ENCODE measurements around the gene BMP7. TPM values are rescaled to one million over a fixed set of nuclear protein-coding genes. Genes with fewer than 3 reads are reported as not detected.

Gene BMP7
- total and polyA plus RNA-seq, 2 experiments from 2014 or later, result 15.9 to 22.8 TPM

GRCh38 chr20:57131077-57131476, 135.4 kb downstream of the BMP7 start:
- Mint-ChIP-seq H3K27ac (no peak overlapping the region), H3K9me3 (peaks cover 2% of the 10 kb centered on the region; the same call in 2 of the 3 replicates), H3K4me3 (no peak overlapping the region), H3K27me3 (ENCODE audit: insufficient read depth, low read depth, poor library complexity) (peaks cover 12% of the 10 kb centered on the region), H3K4me1 (peaks cover 10% of the 10 kb centered on the region), H3K36me3 (ENCODE audit: low read depth) (no peaks in the 10 kb centered on the region)
- H3F3A ChIP-seq (replicated peaks; ENCODE audit: low read depth), result no peaks in the 10 kb centered on the region
- H3K36me3 ChIP-seq (ENCODE audit: insufficient read depth), result no peaks in the 10 kb centered on the region
- no peak overlapping the region for H3K4me3 ChIP-seq
- DNase-seq (ENCODE audit: low spot score), result no peak
- no peak overlapping the region for H2AFZ ChIP-seq
- H3K79me2 ChIP-seq (replicated peaks; ENCODE audit: insufficient read depth), result no peaks in the 10 kb centered on the region
- no peak overlapping the region for H3K4me2 ChIP-seq
- no peaks in the 10 kb centered on the region for H4K20me1 ChIP-seq (replicated peaks; ENCODE audit: insufficient read depth)
- no peaks in the 10 kb centered on the region for H3K27me3 ChIP-seq (ENCODE audit: insufficient read depth)
- TF ChIP-seq STAT1 (IDR thresholded peaks at IDR 0.05; ENCODE audit: unreplicated experiment) (no peak), ZNF331 (CRISPR knock-in tag; IDR thresholded peaks at IDR 0.05; ENCODE audit: low read depth) (no peak), EZH2 (IDR thresholded peaks at IDR 0.05; ENCODE audit: low read depth, unreplicated experiment) (no peak), CREB1 (CRISPR knock-in tag; IDR thresholded peaks at IDR 0.05; ENCODE audit: low read depth) (no peak), NANOG (IDR thresholded peaks at IDR 0.05; ENCODE audit: borderline replicate concordance) (no peak), CTCF (conservative IDR thresholded peaks at IDR 0.05; ENCODE audit: low read depth in 2 of 2) (no peak), JUNB (IDR thresholded peaks at IDR 0.05; ENCODE audit: unreplicated experiment) (no peak), EZH2phosphoT487 (IDR thresholded peaks at IDR 0.05; ENCODE audit: unreplicated experiment) (no peak), ETS1 (IDR thresholded peaks at IDR 0.05) (no peak), ZNF114 (CRISPR knock-in tag; IDR thresholded peaks at IDR 0.05) (no peak), POLR2AphosphoS5 (IDR thresholded peaks at IDR 0.05; ENCODE audit: low read depth) (no peak)
- TF ChIP-seq, protein P1, sequence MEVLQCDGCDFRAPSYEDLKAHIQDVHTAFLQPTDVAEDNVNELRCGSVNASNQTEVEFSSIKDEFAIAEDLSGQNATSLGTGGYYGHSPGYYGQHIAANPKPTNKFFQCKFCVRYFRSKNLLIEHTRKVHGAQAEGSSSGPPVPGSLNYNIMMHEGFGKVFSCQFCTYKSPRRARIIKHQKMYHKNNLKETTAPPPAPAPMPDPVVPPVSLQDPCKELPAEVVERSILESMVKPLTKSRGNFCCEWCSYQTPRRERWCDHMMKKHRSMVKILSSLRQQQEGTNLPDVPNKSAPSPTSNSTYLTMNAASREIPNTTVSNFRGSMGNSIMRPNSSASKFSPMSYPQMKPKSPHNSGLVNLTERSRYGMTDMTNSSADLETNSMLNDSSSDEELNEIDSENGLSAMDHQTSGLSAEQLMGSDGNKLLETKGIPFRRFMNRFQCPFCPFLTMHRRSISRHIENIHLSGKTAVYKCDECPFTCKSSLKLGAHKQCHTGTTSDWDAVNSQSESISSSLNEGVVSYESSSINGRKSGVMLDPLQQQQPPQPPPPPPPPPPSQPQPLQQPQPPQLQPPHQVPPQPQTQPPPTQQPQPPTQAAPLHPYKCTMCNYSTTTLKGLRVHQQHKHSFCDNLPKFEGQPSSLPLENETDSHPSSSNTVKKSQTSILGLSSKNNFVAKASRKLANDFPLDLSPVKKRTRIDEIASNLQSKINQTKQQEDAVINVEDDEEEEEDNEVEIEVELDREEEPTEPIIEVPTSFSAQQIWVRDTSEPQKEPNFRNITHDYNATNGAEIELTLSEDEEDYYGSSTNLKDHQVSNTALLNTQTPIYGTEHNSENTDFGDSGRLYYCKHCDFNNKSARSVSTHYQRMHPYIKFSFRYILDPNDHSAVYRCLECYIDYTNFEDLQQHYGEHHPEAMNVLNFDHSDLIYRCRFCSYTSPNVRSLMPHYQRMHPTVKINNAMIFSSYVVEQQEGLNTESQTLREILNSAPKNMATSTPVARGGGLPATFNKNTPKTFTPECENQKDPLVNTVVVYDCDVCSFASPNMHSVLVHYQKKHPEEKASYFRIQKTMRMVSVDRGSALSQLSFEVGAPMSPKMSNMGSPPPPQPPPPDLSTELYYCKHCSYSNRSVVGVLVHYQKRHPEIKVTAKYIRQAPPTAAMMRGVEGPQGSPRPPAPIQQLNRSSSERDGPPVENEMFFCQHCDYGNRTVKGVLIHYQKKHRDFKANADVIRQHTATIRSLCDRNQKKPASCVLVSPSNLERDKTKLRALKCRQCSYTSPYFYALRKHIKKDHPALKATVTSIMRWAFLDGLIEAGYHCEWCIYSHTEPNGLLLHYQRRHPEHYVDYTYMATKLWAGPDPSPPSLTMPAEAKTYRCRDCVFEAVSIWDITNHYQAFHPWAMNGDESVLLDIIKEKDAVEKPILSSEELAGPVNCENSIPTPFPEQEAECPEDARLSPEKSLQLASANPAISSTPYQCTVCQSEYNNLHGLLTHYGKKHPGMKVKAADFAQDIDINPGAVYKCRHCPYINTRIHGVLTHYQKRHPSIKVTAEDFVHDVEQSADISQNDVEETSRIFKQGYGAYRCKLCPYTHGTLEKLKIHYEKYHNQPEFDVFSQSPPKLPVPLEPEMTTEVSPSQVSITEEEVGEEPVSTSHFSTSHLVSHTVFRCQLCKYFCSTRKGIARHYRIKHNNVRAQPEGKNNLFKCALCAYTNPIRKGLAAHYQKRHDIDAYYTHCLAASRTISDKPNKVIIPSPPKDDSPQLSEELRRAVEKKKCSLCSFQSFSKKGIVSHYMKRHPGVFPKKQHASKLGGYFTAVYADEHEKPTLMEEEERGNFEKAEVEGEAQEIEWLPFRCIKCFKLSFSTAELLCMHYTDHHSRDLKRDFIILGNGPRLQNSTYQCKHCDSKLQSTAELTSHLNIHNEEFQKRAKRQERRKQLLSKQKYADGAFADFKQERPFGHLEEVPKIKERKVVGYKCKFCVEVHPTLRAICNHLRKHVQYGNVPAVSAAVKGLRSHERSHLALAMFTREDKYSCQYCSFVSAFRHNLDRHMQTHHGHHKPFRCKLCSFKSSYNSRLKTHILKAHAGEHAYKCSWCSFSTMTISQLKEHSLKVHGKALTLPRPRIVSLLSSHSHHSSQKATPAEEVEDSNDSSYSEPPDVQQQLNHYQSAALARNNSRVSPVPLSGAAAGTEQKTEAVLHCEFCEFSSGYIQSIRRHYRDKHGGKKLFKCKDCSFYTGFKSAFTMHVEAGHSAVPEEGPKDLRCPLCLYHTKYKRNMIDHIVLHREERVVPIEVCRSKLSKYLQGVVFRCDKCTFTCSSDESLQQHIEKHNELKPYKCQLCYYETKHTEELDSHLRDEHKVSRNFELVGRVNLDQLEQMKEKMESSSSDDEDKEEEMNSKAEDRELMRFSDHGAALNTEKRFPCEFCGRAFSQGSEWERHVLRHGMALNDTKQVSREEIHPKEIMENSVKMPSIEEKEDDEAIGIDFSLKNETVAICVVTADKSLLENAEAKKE (CRISPR knock-in tag; IDR thresholded peaks at IDR 0.05), result no peak
- TF ChIP-seq, protein P2, sequence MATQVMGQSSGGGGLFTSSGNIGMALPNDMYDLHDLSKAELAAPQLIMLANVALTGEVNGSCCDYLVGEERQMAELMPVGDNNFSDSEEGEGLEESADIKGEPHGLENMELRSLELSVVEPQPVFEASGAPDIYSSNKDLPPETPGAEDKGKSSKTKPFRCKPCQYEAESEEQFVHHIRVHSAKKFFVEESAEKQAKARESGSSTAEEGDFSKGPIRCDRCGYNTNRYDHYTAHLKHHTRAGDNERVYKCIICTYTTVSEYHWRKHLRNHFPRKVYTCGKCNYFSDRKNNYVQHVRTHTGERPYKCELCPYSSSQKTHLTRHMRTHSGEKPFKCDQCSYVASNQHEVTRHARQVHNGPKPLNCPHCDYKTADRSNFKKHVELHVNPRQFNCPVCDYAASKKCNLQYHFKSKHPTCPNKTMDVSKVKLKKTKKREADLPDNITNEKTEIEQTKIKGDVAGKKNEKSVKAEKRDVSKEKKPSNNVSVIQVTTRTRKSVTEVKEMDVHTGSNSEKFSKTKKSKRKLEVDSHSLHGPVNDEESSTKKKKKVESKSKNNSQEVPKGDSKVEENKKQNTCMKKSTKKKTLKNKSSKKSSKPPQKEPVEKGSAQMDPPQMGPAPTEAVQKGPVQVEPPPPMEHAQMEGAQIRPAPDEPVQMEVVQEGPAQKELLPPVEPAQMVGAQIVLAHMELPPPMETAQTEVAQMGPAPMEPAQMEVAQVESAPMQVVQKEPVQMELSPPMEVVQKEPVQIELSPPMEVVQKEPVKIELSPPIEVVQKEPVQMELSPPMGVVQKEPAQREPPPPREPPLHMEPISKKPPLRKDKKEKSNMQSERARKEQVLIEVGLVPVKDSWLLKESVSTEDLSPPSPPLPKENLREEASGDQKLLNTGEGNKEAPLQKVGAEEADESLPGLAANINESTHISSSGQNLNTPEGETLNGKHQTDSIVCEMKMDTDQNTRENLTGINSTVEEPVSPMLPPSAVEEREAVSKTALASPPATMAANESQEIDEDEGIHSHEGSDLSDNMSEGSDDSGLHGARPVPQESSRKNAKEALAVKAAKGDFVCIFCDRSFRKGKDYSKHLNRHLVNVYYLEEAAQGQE (IDR thresholded peaks at IDR 0.05; ENCODE audit: unreplicated experiment), result no peak
- H3K27ac ChIP-seq (ENCODE audit: low read depth), result no peak overlapping the region
- ATAC-seq, result no peak
- no peaks in the 10 kb centered on the region; the same call in none of the 2 replicates for H3K9me2 ChIP-seq (ENCODE audit: insufficient read depth)
- H3K4me1 ChIP-seq (ENCODE audit: insufficient read depth), result no peaks in the 10 kb centered on the region; the same call in 1 of the 2 replicates

Measured in GM23338 (cell line).